Measurements from ENCODE around the gene CAMK2N1. TPM values are rescaled to one million over a fixed set of nuclear protein-coding genes. Genes with fewer than 3 reads are reported as not detected.

The CAMK2N1 gene
- total RNA-seq, 1 donor from 2014 or later, result 42.6 TPM

DNA sequence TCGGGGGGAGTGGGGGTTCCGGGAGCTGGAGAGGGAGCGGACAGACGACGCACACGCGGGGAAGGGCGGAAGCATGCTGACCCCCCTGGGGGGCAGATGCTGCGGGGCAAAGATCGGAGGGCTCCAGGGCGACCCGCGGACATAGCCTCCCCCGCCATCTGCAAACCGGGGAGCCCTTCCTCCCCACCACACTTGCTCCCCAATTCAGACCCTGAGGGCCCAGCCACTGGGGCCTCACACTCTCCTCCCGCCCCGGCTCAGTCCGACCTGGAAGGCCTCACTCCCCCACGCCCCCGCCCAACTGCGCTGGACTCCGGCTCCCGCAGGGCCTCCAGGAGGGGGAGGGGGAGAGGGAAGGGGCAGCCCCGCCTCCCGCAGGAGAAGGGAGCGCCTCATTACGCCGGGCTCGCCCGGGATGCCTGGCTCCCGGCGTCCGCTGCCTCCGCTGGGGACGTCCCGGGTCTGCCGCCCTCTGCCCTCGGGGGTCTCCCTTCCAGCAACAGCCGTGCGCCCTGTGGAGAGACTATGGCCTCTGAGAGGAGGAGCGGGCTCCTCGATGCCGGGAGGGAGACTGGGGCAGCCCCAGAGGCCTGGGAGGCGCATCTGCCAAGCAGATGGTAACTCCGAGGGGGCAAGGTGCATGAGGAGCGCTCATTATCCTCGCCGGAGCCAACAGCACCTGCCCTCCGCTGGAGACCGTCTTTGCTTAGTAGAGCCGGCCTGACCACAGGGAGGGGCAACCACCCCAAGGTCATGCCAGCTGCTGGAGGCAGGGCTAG, 636 bp upstream of the CAMK2N1 start:
- TF ChIP-seq, protein P1, sequence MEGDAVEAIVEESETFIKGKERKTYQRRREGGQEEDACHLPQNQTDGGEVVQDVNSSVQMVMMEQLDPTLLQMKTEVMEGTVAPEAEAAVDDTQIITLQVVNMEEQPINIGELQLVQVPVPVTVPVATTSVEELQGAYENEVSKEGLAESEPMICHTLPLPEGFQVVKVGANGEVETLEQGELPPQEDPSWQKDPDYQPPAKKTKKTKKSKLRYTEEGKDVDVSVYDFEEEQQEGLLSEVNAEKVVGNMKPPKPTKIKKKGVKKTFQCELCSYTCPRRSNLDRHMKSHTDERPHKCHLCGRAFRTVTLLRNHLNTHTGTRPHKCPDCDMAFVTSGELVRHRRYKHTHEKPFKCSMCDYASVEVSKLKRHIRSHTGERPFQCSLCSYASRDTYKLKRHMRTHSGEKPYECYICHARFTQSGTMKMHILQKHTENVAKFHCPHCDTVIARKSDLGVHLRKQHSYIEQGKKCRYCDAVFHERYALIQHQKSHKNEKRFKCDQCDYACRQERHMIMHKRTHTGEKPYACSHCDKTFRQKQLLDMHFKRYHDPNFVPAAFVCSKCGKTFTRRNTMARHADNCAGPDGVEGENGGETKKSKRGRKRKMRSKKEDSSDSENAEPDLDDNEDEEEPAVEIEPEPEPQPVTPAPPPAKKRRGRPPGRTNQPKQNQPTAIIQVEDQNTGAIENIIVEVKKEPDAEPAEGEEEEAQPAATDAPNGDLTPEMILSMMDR (IDR thresholded peaks at IDR 0.05; ENCODE audit: insufficient read depth, low read length, poor library complexity, severe bottlenecking), result no peak
- H3K4me3 ChIP-seq (ENCODE audit: low read depth, low read length), result peak overlapping the region; percentile 92
- DNase-seq (ENCODE audit: low read depth), result no peak
- no peaks in the 10 kb centered on the region for H3K27me3 ChIP-seq (ENCODE audit: control insufficient read depth, insufficient read depth, low read length)
- H3K36me3 ChIP-seq (ENCODE audit: control insufficient read depth, insufficient read depth, low read length), result no peaks in the 10 kb centered on the region

DNA sequence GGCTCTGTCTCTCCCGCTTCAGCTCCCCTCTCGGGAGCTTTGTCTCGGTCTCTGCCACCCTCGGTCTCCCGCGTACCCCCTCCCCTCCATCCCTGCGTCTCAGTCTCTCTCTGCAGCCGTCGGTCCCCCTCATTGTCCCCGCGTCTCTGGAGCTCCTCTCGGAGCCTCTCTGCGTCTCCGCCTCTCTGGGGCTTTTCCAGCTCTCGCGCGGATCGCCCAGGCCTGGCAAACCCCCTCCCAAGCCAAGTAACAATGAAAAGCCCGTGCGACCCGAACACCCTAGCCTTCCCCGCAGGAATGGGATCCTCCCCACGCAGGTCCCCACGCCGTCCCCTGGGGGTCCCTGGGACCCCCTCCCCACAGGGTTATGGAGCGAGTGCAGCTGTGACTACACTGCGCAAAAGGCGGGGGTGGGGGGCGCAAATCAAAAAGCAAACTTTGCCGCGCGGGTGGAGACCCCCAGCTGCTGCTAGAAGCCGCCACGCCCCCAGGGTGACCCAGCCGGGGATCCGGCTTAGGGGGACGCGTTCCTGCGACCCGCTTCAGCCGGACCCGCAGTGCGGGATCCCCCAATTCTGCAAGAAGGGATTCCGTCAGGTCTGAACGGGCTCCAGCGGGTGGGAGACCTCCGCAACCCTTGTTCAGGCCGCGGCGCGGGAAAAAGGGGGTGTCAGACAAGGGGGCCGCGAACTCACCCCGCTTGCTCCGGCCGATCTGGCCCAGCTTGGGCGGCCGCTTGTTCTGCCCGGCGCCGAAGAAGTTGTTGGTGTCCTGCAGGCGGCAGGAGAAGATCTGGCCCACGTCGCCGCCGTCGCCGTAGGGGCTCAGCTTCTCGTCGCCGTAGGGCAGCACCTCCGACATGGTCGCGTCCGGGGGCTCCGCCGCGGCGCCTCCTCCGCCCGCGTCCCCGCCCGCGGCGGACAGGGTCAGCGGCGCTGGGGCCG, 1.2 kb downstream of the CAMK2N1 start:
- TF ChIP-seq, protein P1 (IDR thresholded peaks at IDR 0.05; ENCODE audit: insufficient read depth, low read length, poor library complexity, severe bottlenecking), result no peak
- no peaks in the 10 kb centered on the region for H3K27me3 ChIP-seq (ENCODE audit: control insufficient read depth, insufficient read depth, low read length)
- H3K36me3 ChIP-seq (ENCODE audit: control insufficient read depth, insufficient read depth, low read length), result no peaks in the 10 kb centered on the region
- no peak for DNase-seq (ENCODE audit: low read depth)
- peak overlapping the region; percentile 92 for H3K4me3 ChIP-seq (ENCODE audit: low read depth, low read length)

DNA sequence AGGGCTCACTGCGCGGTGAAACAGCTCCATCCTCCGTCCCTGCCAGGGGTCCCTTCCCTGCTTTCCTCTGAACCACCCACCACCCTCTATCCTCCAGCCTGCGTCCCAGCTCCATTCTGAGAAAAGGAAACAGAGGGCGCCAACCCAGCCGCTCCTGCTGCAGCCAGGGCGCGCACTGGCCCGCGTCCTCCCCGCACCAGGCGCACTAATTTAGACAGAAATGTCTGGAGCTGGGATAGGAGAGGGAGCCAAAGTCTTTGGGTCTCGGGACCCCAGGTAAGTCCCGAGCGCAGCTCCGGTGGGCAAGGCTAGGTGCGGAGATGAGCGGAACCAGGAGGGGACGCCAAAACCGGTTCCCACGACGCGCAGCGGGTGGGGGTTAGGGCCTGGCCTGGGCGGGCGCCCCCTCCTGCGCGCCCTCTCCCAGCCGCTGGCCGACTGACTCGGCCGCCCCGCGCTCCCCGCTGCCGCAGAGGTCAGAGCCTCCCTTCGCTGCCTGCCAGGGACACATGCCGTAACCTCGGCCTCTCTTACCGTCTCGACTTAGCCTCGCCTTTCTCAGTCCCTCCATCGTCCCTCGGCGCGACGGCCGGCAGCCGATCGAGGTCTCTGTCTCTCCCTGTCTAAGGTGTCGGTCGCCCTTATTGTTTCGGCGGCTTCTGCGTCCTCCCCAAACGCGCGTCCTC, 2.0 kb downstream of the CAMK2N1 start:
- Histone ChIP-seq H3K4me3 (ENCODE audit: low read depth, low read length) (peak overlapping the region; percentile 92), H3K36me3 (ENCODE audit: control insufficient read depth, insufficient read depth, low read length) (no peaks in the 10 kb centered on the region), H3K27me3 (ENCODE audit: control insufficient read depth, insufficient read depth, low read length) (no peaks in the 10 kb centered on the region)
- TF ChIP-seq, protein P1 (IDR thresholded peaks at IDR 0.05; ENCODE audit: insufficient read depth, low read length, poor library complexity, severe bottlenecking), result no peak
- DNase-seq (ENCODE audit: low read depth), result no peak

DNA sequence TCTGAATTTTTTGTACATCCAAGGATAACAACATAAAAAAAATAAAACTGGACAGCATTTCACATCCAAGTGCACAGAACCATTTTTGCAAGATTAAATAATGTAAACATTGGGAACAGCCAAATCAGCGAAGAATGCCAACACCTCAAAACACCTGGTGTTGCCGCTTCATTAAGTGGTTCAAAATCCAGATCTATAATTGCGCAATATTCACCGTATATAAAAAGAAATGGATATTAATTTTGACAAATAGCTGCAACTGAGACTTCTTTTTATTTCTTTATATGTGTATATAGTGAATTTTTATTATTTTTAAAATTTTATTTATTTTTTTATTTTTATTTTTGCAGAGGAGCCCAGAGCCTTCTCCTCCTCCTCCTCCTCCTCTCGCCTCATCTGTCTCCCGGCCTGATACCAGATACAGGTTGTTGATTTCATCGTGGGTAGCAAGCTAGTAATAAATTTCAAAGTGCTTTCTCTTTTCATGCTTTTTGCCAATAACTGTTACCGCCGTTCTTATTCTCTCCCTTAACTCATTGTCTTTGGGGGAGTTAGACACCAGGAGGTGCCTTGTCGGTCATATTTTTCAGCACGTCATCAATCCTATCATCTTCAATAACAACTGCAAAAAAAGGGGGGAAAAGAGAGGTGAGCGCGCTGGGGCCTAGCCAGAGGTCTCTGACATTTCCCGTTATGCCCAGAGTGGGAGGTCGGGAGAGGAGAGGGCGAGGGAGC, 2.7 kb downstream of the CAMK2N1 start:
- no peak for DNase-seq (ENCODE audit: low read depth)
- TF ChIP-seq, protein P1 (IDR thresholded peaks at IDR 0.05; ENCODE audit: insufficient read depth, low read length, poor library complexity, severe bottlenecking), result no peak
- no peaks in the 10 kb centered on the region for H3K36me3 ChIP-seq (ENCODE audit: control insufficient read depth, insufficient read depth, low read length)
- no peaks in the 10 kb centered on the region for H3K27me3 ChIP-seq (ENCODE audit: control insufficient read depth, insufficient read depth, low read length)
- H3K4me3 ChIP-seq (ENCODE audit: low read depth, low read length), result peak overlapping the region; percentile 92
